GM12878 (cell line): ENCODE data around the gene SNRNP35. TPM values are rescaled to one million over a fixed set of nuclear protein-coding genes. Genes with fewer than 3 reads are reported as not detected.

Experiments
- ATAC-seq: fragments of 200-7000 bp; cut with Tn5 transposase; 3 replicates; pipeline ENCODE4 v1.9.1; 2020; ENCODE audit warnings: mild to moderate bottlenecking, moderate library complexity
- BruUV-seq: library from RNA; stranded (reverse); fragments of 400-500 nt; replicated peaks from 2 replicates; lab custom pipeline; 2021; lab: Mats Ljungman, UMichigan
- CTCF ChIA-PET: fragments of 300-600 bp; sonication (Branson Sonifier 250); formaldehyde crosslinking; extraction: SDS; loops from one replicate; lab custom pipeline; 2021; ENCODE audit warnings: inconsistent platforms; lab: Yijun Ruan, JAX
- POLR2A ChIA-PET: fragments of 350-600 bp; formaldehyde crosslinking; extraction: SDS; loops from one replicate; lab custom pipeline; 2021; ENCODE audit warnings: inconsistent platforms; lab: Charles Lee
- RAD21 ChIA-PET: fragments of 300-600 bp; sonication (Branson Sonifier 250); formaldehyde crosslinking; loops from one replicate; lab custom pipeline; 2023; ENCODE audit warnings: antibody characterized with exemption; ENCODE audit not compliant: unreplicated experiment; lab: Charles Lee
- SMC1A ChIA-PET: fragments of 300-600 bp; sonication (Branson Sonifier 250); formaldehyde crosslinking; loops from one replicate; lab custom pipeline; 2023; ENCODE audit not compliant: unreplicated experiment, uncharacterized antibody; lab: Charles Lee
- DNase-seq: peaks from one replicate; pipeline ENCODE4 v3.0.0-alpha.2; 2011; ENCODE audit warnings: low read depth, low spot score
- FAIRE-seq: peaks from 3 replicates; lab custom pipeline; 2011; peaks lifted over from hg19 to GRCh38; lab: Jason Lieb, UNC
- H2AFZ ChIP-seq: 2 replicates; pipeline ENCODE4 v1.6.0; 2011; ENCODE audit warnings: low read depth, low read length, control low read depth; ENCODE audit not compliant: control insufficient read depth
- H3K27ac ChIP-seq: 2 replicates; pipeline ENCODE4 v1.5.1; 2011; ENCODE audit warnings: control low read depth; ENCODE audit not compliant: control insufficient read depth, insufficient read depth
- H3K27me3 ChIP-seq, 2 experiments: replicated peaks in 1 of 2; 2 replicates each; pipeline versions ENCODE4 v1.6.0 to v1.6.1; 2011; ENCODE audit warnings: low read length in 1 of 2; ENCODE audit not compliant: control insufficient read depth in 2 of 2, insufficient read depth in 2 of 2
- H3K36me3 ChIP-seq, 2 experiments: 2 replicates each; pipeline ENCODE4 v1.5.1; 2011; ENCODE audit warnings: low read length in 1 of 2; ENCODE audit not compliant: control insufficient read depth in 2 of 2, insufficient read depth in 2 of 2
- H3K4me1 ChIP-seq: 2 replicates; pipeline ENCODE4 v1.6.1; 2011; ENCODE audit warnings: mild to moderate bottlenecking, low read length, moderate library complexity, mixed read lengths; ENCODE audit not compliant: control insufficient read depth, insufficient read depth
- H3K4me2 ChIP-seq: 2 replicates; pipeline ENCODE4 v1.6.0; 2011; ENCODE audit warnings: control low read depth; ENCODE audit not compliant: control insufficient read depth, insufficient read depth
- H3K4me3 ChIP-seq: fragments of 200-600 bp; sonication (generic); 2 replicates; pipeline ENCODE4 v1.5.1; 2016
- H3K79me2 ChIP-seq: 2 replicates; pipeline ENCODE4 v1.6.0; 2011; ENCODE audit warnings: low read length; ENCODE audit not compliant: control insufficient read depth, insufficient read depth
- H3K9ac ChIP-seq: 2 replicates; pipeline ENCODE4 v1.8.0; 2011; ENCODE audit warnings: low read length, control low read depth, mixed read lengths; ENCODE audit not compliant: control insufficient read depth, insufficient read depth
- H3K9me3 ChIP-seq: replicated peaks from 3 replicates; pipeline ENCODE4 v1.5.1; 2011; ENCODE audit warnings: mild to moderate bottlenecking, low read length; ENCODE audit not compliant: control insufficient read depth, insufficient read depth
- H4K20me1 ChIP-seq: 2 replicates; pipeline ENCODE4 v1.6.0; 2011; ENCODE audit not compliant: control insufficient read depth, insufficient read depth
- ATF7 ChIP-seq: fragments of 450-650 bp; IDR thresholded peaks from 2 replicates; pipeline ENCODE4 v1.6.1; 2016; ENCODE audit warnings: low read depth, mild to moderate bottlenecking
- CHD2 ChIP-seq: IDR thresholded peaks from 2 replicates; pipeline ENCODE4 v1.6.1; 2011; ENCODE audit warnings: low read depth, low read length, improper control_type of control experiment, borderline replicate concordance
- E4F1 ChIP-seq: fragments of 450-650 bp; IDR thresholded peaks from 2 replicates; pipeline ENCODE4 v1.6.1; 2018; ENCODE audit warnings: borderline replicate concordance, mild to moderate bottlenecking; ENCODE audit not compliant: partially characterized antibody
- EZH2 ChIP-seq: IDR thresholded peaks from 2 replicates; pipeline ENCODE4 v1.6.1; 2012; ENCODE audit warnings: low read depth, mild to moderate bottlenecking, control low read depth, inconsistent platforms, low read length, borderline replicate concordance; ENCODE audit not compliant: control insufficient read depth
- IKZF1 ChIP-seq: fragments of 450-650 bp; conservative IDR thresholded peaks from 2 replicates; pipeline ENCODE4 v1.6.1; 2017; ENCODE audit warnings: antibody characterized with exemption, mild to moderate bottlenecking
- LARP7 ChIP-seq: fragments of 450-650 bp; IDR thresholded peaks from 2 replicates; pipeline ENCODE4 v1.6.1; 2017; ENCODE audit warnings: mild to moderate bottlenecking
- NFYB ChIP-seq: IDR thresholded peaks from 2 replicates; pipeline ENCODE4 v1.6.1; 2011; ENCODE audit warnings: low read depth, mild to moderate bottlenecking, low read length, improper control_type of control experiment, moderate library complexity; ENCODE audit not compliant: insufficient read depth
- NRF1 ChIP-seq: conservative IDR thresholded peaks from 2 replicates; pipeline ENCODE4 v1.6.1; 2011; ENCODE audit warnings: mild to moderate bottlenecking, low read depth, low read length, improper control_type of control experiment
- TCF3 ChIP-seq: IDR thresholded peaks from 2 replicates; pipeline ENCODE4 v1.6.1; 2012; ENCODE audit warnings: low read depth, mild to moderate bottlenecking, low read length, borderline replicate concordance; ENCODE audit not compliant: insufficient read depth
- ZNF274 ChIP-seq: IDR thresholded peaks from one replicate; pipeline ENCODE4 v1.8.0; 2011; ENCODE audit not compliant: insufficient read length, insufficient read depth
- WGBS: methylation state at CpG from one replicate; pipeline ENCODE4 v1.1.6; 2016; ENCODE audit warnings: low lambda C conversion rate; ENCODE audit not compliant: insufficient replicate concordance, insufficient coverage; ENCODE audit errors: missing lambda C conversion rate; 5-methylcytosine and 5-hydroxymethylcytosine counted together
- in situ Hi-C: fragments of 300-500 bp; cut with MboI; formaldehyde crosslinking; loops from 9 replicates; pipeline ENCODE4 v1.14.3; 2018; ENCODE audit warnings: mixed read lengths
- intact Hi-C: fragments of 100-400 bp; cut with micrococcal nuclease; formaldehyde crosslinking; loops from one replicate; pipeline ENCODE4 v1.14.2; 2022; ENCODE audit not compliant: unreplicated experiment
- polyA plus RNA-seq, 11 experiments: library from polyadenylated mRNA; depleted of rRNA in 4 of 11; unstranded in 6 of 11; stranded (reverse) in 5 of 11; fragments of >200 nt; fragmentation: Nextera tagmentation in 4 of 11; fragmentation: Illumina TruSeq in 1 of 11; extraction: Ambion mirVana in 4 of 11; extraction: Trizol in 1 of 11; gene quantifications; 1 replicate in 1 of 11; 2 replicates in 10 of 11; pipeline versions ENCODE4 v1.2.1 to v1.2.3, GENCODE V29; 2011 to 2016; ENCODE audit warnings: inconsistent platforms in 2 of 11, missing spikeins in 2 of 11, low read depth in 1 of 11
- total RNA-seq, 4 experiments: library from RNA; depleted of rRNA in 3 of 4; stranded (reverse); fragments of >200 nt in 3 of 4; fragmentation: Illumina TruSeq in 1 of 4; extraction: Trizol in 1 of 4; gene quantifications; 2 replicates each; pipeline versions ENCODE4 v1.2.1 to v1.2.3, GENCODE V29; 2013 to 2021

The SNRNP35 gene
- total and polyA plus RNA-seq, 10 of the 15 experiments (the other 5 are each of a cell fraction or from before 2014, with no cell fraction given) = 21.6 to 49.6 (median 29.0) TPM

DNA sequence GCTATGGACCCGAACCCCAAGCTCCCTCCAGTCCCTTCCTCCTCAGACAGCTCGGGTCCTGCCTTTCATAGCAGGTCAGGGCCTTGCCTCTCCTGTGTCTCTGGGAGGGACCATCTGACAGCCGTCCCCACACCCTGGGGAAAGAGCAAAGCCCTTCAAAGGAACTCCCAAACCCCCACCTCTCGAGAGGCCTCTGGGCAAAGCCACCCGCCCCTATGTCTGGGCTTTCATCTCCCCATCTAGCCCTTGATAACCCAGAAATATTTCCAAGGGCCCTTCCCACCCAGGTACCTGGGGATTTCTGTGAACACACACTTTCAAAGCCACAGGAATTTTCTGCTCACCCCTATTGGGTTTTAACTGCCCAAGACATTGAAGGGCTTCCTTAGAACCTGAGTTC, 32.1 kb downstream of the SNRNP35 start:
- no peaks in the 10 kb centered on the region for H3K36me3 ChIP-seq
- intact Hi-C loops = no loop called here
- no peak overlapping the region for H2AFZ ChIP-seq
- POLR2A ChIA-PET = interaction anchor here (0.5 to 0.6 kb wide), 2 partner anchors 22 to 38 kb away, joined by 3 to 4 read pairs; no protein-coding TSS in a partner anchor
- H3K4me1 ChIP-seq = no peaks in the 10 kb centered on the region
- FAIRE-seq (no peak), DNase-seq (no peak)
- no TSS peak for BruUV-seq
- H3K79me2 ChIP-seq = no peaks in the 10 kb centered on the region
- TF ChIP-seq NFYB (no peak), ATF7 (no peak), CHD2 (no peak), TCF3 (no peak), E4F1 (no peak), NRF1 (no peak), EZH2 (no peak), IKZF1 (no peak), LARP7 (no peak), ZNF274 (no peak)
- TF ChIP-seq, all 136 proteins: peak for 0
- ChIA-PET SMC1A (interaction anchor here (1.1 kb wide), 1 partner anchor 106 kb away, joined by 3 read pairs; the partner anchor contains the start of gene KMT5A), CTCF (no interaction called here), RAD21 (no interaction called here)
- no peaks in the 10 kb centered on the region for H3K27me3 ChIP-seq
- in situ Hi-C loops = no loop called here
- no peak overlapping the region for H3K4me3 ChIP-seq
- WGBS = 2% methylated on average over 5 of the region's 5 CpGs
- no peaks in the 10 kb centered on the region for H3K9me3 ChIP-seq
- no peaks in the 10 kb centered on the region for H4K20me1 ChIP-seq
- H3K27ac ChIP-seq = no peak overlapping the region
- ATAC-seq = no peak
- H3K9ac ChIP-seq = no peak overlapping the region
- H3K4me2 ChIP-seq = no peak overlapping the region
